Epithelial cell of alveolus of lung (primary cell): ENCODE data around the gene NMRAL1. TPM values are rescaled to one million over a fixed set of nuclear protein-coding genes. Genes with fewer than 3 reads are reported as not detected.

Experiments used
- total RNA-seq: library from RNA; depleted of rRNA; stranded (reverse); fragments of >200 nt; gene quantifications from 2 replicates; pipeline ENCODE4 v1.2.1, GENCODE V29; 2015

Gene NMRAL1
- total RNA-seq, result 57.8 and 86.4 TPM in 2 replicates

DNA sequence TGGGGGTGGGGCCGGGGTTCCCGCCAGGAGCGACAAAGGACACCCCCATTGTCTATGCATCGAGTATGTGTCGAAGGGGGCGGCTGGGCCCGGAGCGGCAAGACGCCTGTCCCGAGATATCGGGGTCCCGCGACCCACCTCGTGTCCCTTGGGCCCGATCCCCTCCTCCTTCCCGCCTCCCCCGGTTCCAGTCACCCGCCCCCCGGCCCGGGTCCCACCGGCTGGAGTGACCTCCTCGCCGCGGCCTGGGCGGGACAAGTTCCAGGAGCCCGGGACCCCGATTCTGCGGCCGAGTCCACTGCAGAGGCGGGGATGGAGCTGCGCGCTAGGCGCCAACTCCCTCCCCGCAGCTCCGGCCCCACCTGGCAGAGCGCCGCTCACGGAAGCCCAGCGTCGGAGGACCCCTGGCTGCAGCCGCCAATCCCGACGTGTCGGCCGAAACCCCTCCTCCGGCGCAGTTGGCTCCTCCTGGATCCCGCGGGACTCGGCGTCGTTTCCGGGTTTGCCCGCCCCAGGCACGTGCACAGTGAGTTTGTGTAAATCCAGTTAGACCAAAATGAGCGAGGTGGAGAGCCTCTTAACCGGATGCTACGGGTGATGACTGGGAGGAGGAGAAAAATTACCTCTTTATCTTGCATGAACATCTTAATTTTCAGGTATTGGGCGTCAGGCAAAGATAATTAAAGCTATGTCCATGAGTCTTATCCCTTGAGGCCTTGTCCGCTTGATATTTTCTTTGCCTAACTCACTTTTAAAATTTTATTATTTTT is at the start of gene NMRAL1:
NMRAL1 (minus strand) TSS at position 434 of the 770 bp plus-strand sequence. CDS start 493 bp downstream, outside the sequence.

DNA sequence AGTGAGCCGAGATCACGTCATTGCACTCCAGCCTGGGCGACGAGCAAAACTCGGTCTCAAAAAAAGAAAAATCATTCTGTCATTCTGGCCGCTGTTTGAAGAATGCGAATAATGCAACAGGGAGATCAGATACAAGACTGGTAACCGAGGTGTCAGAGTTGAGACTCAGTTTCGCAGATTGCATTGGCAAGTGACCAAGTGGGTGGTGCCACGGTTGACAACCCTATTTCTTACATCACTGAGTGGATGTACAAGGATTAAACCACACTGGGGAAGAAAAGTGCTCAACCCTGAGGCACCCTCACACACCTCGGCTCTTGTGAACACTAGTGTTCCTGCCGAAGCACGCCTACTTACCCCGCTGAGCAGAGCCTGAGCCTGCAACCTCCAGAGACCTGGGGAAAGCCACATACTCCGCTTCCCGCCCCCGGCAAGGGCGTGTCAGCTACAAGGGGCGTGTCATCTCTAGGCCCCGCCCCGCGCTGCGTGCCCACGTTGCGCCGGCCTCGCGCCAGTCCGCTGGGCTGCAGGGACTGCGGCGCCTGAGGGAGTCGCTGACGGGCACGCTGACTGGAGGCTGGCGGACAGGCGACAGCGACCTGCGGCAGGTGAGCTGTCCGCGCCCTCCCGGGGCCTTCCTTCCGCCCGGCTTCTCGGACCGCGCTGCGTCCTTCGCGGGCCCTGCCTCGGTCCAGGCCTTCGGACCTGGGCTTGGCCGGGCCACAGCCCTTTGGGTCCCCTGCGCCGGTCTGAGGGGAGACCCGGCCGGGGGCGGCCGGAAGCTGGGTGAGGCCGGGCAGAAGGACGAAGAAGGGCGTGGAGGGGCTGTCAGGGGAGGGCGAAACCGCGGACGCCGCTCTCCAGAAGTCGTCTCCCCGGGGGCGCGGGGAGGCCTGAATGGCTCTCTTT is 1.7 kb upstream of the NMRAL1 start, which contains the start of gene HMOX2:
HMOX2 (plus strand) TSS at position 519 of the 909 bp plus-strand sequence. CDS start 29,127 bp downstream, outside the sequence.

DNA sequence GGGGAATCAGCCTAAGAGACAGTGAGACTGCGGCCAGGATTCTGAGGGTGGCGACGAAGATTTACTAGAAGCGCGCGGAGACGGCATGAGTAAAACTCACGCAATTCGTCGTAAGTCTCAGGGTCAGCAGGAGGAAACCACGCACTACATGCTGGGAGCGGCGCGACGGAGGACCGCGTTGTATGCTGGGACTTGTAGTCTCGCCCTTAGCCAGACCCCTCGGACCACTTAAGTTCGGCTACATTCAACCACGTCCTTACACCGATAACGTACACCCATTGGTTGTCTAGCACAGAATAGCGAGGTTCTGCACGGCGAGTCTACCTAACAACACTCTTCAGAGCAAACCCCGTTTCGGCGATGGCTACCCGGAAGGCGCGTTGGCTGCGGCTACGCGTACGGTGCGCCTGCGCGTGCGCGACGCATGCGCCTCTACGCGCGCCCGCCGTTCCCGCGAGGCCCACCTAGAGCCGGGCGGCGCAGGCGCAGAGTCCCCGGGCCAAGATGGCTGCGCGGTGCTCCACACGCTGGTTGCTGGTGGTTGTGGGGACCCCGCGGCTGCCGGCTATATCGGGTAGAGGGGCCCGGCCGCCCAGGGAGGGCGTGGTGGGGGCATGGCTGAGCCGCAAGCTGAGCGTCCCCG is 48.9 kb downstream of the NMRAL1 start, which contains the start of gene DNAJA3:
DNAJA3 (plus strand) TSS at position 491 of the 643 bp plus-strand sequence; CDS start at position 505, 14 bp downstream.

GRCh38 chr16:4416200-4417032 is 58.0 kb downstream of the NMRAL1 start, which contains the start of gene CORO7:
Gene CORO7 (minus strand): TSS chr16:4416596. CDS start chr16:4416518, 78 bp downstream.

Other genes starting within 250 kb of the NMRAL1 start
- gene SRL, start 232.5 kb downstream of the NMRAL1 start, total RNA-seq, result 1.0 TPM in 1 of 2 replicates, not detected in the other
- gene TFAP4, start 201.6 kb downstream of the NMRAL1 start, total RNA-seq, result 9.1 and 14.5 TPM in 2 replicates
- 5.7 and 8.8 TPM in 2 replicates for gene GLIS2, start 158.6 kb downstream of the NMRAL1 start, total RNA-seq
- 40.1 and 50.4 TPM in 2 replicates for gene PAM16, start 123.3 kb downstream of the NMRAL1 start, total RNA-seq
- gene VASN, start 102.8 kb downstream of the NMRAL1 start, total RNA-seq, result 94.0 and 148 TPM in 2 replicates
- 9.7 and 14.0 TPM in 2 replicates for gene CORO7, start 58.0 kb downstream of the NMRAL1 start, total RNA-seq
- gene DNAJA3, start 48.8 kb downstream of the NMRAL1 start, total RNA-seq, result 33.7 and 50.0 TPM in 2 replicates
- 40.2 and 56.9 TPM in 2 replicates for gene HMOX2, start 1.8 kb upstream of the NMRAL1 start, total RNA-seq
- 18.0 and 22.2 TPM in 2 replicates for gene CDIP1, start 64.1 kb upstream of the NMRAL1 start, total RNA-seq
- gene C16orf96, start 81.7 kb upstream of the NMRAL1 start, total RNA-seq, result not detected in 2 replicates
- gene UBALD1, start 140.3 kb upstream of the NMRAL1 start, total RNA-seq, result 12.5 and 14.0 TPM in 2 replicates
- gene MGRN1, start 150.2 kb upstream of the NMRAL1 start, total RNA-seq, result 39.0 and 55.3 TPM in 2 replicates
- gene NUDT16L1, start 218.9 kb upstream of the NMRAL1 start, total RNA-seq, result 23.6 and 34.0 TPM in 2 replicates